ENCODE measurements around the gene RXRA.

DNA sequence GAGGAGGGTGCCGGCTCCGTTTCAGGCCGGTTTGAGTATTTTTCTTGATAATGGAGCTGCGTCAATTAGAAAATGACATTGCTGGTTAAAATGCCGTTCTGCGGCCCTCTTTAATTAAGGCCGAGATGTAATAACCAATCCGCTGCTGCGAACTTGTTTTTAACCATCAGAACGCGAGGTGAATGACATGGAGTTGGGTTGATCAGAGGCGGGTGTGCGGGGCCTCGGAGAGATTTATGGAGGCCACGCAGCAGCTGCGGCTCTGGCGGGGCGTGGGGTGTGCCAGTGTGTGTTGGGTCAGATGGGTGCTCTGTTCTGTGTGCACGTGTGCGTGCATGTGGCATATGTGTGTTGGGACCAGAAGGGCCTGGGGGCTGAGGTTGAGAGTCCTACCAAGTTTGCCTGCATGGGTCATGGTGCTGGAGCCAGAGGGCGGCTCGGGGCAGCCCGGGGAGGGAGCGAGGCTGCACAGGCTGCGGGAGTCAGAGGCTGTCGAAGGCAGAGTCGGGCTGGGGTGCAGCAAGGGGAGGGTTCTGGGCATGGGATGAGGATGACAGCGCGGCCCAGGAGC is 25.4 kb downstream of the RXRA start:
- TF ChIP-seq CTCF (IDR thresholded peaks at IDR 0.05), result no peak
- TF ChIP-seq POLR2A (IDR thresholded peaks at IDR 0.05), result no peak
